WERI-Rb-1 (cell line): ENCODE measurements around the gene SHC3.

Source experiments
- DNase-seq: peaks from one replicate; pipeline ENCODE4 v3.0.0-alpha.2; 2020
- H3K27ac ChIP-seq: fragments of 250-450 bp; sonication (Bioruptor Pico); 2 replicates; pipeline ENCODE4 v1.5.1; 2020; ENCODE audit warnings: mild to moderate bottlenecking, moderate library complexity
- H3K27me3 ChIP-seq: fragments of 250-450 bp; sonication (Bioruptor Pico); 2 replicates; pipeline ENCODE4 v1.5.1; 2021; ENCODE audit warnings: mild to moderate bottlenecking, low read depth, moderate library complexity; ENCODE audit not compliant: insufficient read depth, severe bottlenecking
- H3K36me3 ChIP-seq: fragments of 250-450 bp; sonication (Bioruptor Pico); 2 replicates; pipeline ENCODE4 v1.5.1; 2020; ENCODE audit warnings: mild to moderate bottlenecking, moderate library complexity
- H3K4me3 ChIP-seq: 2 replicates; pipeline ENCODE4 v1.5.1; 2011; ENCODE audit warnings: low read depth, mild to moderate bottlenecking, control low read depth, low read length
- H3K9me3 ChIP-seq: fragments of 250-450 bp; sonication (Bioruptor Pico); 2 replicates; pipeline ENCODE4 v1.5.1; 2021; ENCODE audit warnings: mild to moderate bottlenecking, moderate library complexity; ENCODE audit not compliant: severe bottlenecking
- TF ChIP-seq, protein P1 (sequence below): IDR thresholded peaks from 2 replicates; pipeline ENCODE4 v1.5.1; 2011; ENCODE audit warnings: low read depth, mild to moderate bottlenecking, control low read depth, inconsistent platforms, low read length

SHC3 gene

DNA sequence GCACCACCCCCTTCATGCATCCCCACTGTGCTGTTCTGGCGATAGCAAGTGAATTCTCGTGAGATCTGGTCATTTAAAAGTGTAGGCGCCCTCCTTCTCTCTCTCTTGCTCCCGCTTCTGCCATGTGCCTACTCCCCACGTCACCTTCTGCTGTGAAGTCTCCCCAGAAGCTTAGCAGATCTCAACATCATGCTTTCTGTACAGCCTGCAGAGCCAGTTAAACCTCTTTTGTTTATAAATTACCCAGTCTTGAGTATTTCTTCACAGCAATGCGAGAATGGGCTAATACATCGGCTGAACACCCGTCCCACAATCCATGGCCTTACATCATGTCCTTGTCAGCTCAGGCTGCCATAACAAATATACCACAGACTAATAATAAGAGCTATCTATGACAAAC is 17.4 kb downstream of the SHC3 start:
- TF ChIP-seq, protein P1, sequence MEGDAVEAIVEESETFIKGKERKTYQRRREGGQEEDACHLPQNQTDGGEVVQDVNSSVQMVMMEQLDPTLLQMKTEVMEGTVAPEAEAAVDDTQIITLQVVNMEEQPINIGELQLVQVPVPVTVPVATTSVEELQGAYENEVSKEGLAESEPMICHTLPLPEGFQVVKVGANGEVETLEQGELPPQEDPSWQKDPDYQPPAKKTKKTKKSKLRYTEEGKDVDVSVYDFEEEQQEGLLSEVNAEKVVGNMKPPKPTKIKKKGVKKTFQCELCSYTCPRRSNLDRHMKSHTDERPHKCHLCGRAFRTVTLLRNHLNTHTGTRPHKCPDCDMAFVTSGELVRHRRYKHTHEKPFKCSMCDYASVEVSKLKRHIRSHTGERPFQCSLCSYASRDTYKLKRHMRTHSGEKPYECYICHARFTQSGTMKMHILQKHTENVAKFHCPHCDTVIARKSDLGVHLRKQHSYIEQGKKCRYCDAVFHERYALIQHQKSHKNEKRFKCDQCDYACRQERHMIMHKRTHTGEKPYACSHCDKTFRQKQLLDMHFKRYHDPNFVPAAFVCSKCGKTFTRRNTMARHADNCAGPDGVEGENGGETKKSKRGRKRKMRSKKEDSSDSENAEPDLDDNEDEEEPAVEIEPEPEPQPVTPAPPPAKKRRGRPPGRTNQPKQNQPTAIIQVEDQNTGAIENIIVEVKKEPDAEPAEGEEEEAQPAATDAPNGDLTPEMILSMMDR: no peak
- Histone ChIP-seq H3K27me3 (no peaks in the 10 kb centered on the region), H3K4me3 (peak overlapping the region; percentile 4; the same call in 1 of the 2 replicates), H3K36me3 (no peaks in the 10 kb centered on the region), H3K9me3 (no peaks in the 10 kb centered on the region), H3K27ac (peak overlapping the region; percentile 52)
- no peak for DNase-seq

DNA sequence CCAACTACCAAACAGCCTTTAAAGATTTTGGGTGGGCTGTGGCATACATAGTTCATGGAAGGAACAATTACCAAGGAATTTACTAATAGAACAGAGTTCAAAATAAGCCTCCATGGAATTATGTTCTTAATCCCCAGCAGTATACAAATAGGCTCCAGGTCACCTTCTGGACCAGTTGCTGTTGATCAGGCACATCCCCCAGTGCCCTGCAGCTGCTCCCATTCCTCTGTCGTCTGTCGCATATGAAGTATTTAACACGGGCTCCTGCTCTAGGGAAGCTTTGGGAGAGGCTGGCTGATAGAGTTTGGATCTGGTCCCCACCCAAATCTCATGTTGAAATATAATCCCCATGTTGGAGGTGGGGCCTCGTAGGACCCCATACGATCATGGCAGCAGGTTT is 17.8 kb downstream of the SHC3 start:
- H3K27ac ChIP-seq: peak overlapping the region; percentile 52
- no peaks in the 10 kb centered on the region for H3K27me3 ChIP-seq
- peak; percentile 77 for DNase-seq
- H3K36me3 ChIP-seq: no peaks in the 10 kb centered on the region
- H3K4me3 ChIP-seq: peak overlapping the region; percentile 4; the same call in 1 of the 2 replicates
- TF ChIP-seq, protein P1: no peak
- no peaks in the 10 kb centered on the region for H3K9me3 ChIP-seq

DNA sequence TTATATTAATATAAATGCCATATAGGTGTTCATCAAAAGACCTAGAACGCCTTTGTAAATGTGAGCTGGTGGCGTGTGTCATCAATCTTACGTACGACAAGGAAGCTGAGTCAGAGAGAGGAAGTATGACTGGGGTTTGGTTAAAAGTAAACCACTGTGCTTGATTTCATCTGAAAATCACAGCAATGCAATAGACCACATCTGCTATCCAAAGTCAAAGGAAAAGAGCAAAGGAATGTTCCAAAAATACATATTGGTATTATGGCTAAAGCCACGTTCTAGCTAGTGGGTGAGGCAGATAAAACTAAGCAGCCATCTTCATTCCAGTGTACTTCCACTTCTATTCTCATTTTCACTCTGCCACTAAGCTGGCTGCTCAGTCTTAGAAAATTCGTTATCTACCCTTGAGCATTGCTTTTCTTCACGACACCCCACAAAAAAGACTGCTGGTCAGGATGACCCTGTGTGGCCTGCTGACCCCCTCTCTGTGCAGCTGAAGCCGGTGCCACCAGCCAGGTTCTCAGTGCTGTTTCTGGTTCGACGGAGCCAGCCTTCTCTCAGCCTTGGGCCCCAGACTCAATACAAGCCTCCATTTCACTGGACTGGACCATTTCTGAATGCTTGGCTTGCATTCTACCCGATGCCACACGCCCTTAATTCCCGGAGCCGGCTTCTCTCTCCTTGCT is 23.8 kb downstream of the SHC3 start:
- no peak overlapping the region for H3K4me3 ChIP-seq
- TF ChIP-seq, protein P1: no peak
- H3K27ac ChIP-seq: no peak overlapping the region
- H3K27me3 ChIP-seq: no peaks in the 10 kb centered on the region
- no peaks in the 10 kb centered on the region for H3K9me3 ChIP-seq
- no peaks in the 10 kb centered on the region for H3K36me3 ChIP-seq
- DNase-seq: no peak

DNA sequence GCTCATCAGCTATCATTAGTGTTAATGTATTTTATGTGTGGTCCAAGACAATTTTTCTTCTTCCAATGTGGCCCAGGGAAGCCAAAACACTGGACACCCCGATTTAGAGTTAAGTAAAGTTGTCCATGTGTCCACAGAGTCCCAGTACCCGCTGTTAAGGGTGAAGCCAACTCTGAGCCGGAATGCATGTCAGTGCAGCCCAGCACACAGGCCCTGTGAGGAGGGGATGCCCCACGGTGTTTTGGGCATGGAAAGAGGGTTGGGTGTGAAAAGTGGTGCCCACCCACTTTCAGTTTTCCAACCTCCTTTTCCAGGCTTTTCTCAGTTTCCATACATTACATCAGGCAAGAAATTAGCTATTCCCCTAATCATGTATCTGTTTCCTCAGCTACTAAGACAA is 24.4 kb downstream of the SHC3 start:
- no peaks in the 10 kb centered on the region for H3K9me3 ChIP-seq
- DNase-seq: no peak
- H3K27ac ChIP-seq: no peak overlapping the region
- no peak overlapping the region for H3K4me3 ChIP-seq
- H3K27me3 ChIP-seq: no peaks in the 10 kb centered on the region
- H3K36me3 ChIP-seq: no peaks in the 10 kb centered on the region
- TF ChIP-seq, protein P1: no peak

DNA sequence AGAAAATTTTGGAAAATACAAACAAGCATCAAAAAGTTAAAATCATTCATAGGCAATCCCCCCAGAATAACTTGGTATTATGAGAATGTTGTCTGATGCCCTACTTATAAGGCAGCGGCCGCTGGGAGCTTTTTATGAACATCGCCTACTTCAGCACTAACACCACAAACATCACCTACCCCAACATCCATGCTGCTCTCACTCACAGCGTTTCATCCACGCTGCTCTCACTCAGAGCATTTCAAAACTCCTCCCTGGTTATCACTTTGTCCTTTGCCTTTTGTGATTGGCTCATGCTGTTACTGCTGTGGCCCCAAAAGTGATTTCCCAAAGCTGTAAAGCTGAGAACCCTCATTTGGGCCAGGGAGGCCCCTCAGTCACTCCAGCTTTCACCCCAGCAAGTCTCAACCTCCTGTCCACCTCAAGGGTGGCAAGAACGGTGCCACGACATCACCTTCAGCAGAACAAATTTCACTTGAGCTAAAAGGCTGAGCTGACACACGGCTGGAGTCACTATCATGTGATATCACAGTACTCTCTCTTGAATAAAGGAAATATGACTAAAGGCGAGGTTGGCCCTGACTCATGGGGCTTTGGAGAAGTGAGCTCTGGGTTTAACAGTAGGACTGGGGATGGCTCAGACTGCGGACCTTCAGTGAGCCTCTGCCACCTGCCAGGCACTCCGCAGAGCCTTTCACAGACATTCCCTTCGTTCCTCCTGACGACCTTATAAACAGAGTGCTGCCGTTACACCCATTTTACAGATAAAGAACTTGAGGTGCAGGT is 25.2 kb downstream of the SHC3 start:
- DNase-seq: no peak
- no peak overlapping the region for H3K27ac ChIP-seq
- H3K36me3 ChIP-seq: no peaks in the 10 kb centered on the region
- no peaks in the 10 kb centered on the region for H3K9me3 ChIP-seq
- TF ChIP-seq, protein P1: no peak
- no peaks in the 10 kb centered on the region for H3K27me3 ChIP-seq
- no peak overlapping the region for H3K4me3 ChIP-seq
